Prostate gland (tissue), 2 donors: ENCODE results near the gene TNFAIP3. TPM values are rescaled to one million over a fixed set of nuclear protein-coding genes. Genes with fewer than 3 reads are reported as not detected.

Source experiments
- DNase-seq: peaks from one replicate; pipeline ENCODE4 v3.0.0-alpha.2; 2019; ENCODE audit warnings: low spot score
- H3K27ac ChIP-seq, 2 donors: fragments of 200-600 bp; sonication (generic); 2 replicates each; pipeline ENCODE4 v1.5.1; 2017 to 2019
- H3K27me3 ChIP-seq: fragments of 200-600 bp; sonication (generic); replicated peaks from 2 replicates; pipeline ENCODE4 v1.5.1; 2019; ENCODE audit not compliant: insufficient read depth
- H3K36me3 ChIP-seq, 2 donors: fragments of 200-600 bp; sonication (generic); 1 replicate in 1 of 2; 2 replicates in 1 of 2; pipeline versions ENCODE4 v1.5.1 to v1.8.1; 2017 to 2019
- H3K4me1 ChIP-seq: fragments of 200-600 bp; sonication (generic); replicated peaks from 2 replicates; pipeline ENCODE4 v1.5.1; 2019
- H3K4me3 ChIP-seq, 2 donors: fragments of 200-600 bp; sonication (generic); 2 replicates each; pipeline ENCODE4 v1.5.1; 2017 to 2019
- H3K9me3 ChIP-seq: fragments of 200-600 bp; sonication (generic); 2 replicates; pipeline ENCODE4 v1.5.1; 2017
- POLR2A ChIP-seq: fragments of 450-650 bp; IDR thresholded peaks from one replicate; pipeline ENCODE4 v1.6.1; 2016; ENCODE audit warnings: antibody characterized with exemption, mild to moderate bottlenecking
- POLR2AphosphoS5 ChIP-seq: sonication (generic); formaldehyde crosslinking; IDR thresholded peaks from one replicate; pipeline ENCODE4 v1.6.1; 2017; ENCODE audit warnings: antibody characterized with exemption
- WGBS: methylation state at CpG from one replicate; pipeline ENCODE4 v1.1.5; 2018; 5-methylcytosine and 5-hydroxymethylcytosine counted together
- intact Hi-C: fragments of 100-400 bp; cut with DNase I; formaldehyde crosslinking; loops from one replicate; pipeline ENCODE4 v1.14.2; 2022
- total RNA-seq, 2 donors: library from RNA; depleted of rRNA; stranded (reverse); fragments of >200 nt; gene quantifications; one replicate each; pipeline ENCODE4 v1.1.0, GENCODE V29; 2016
- TF ChIP-seq, protein P1 (sequence below), 4 experiments: fragments of 200-600 bp in 2 of 4; fragments of 450-650 bp in 2 of 4; sonication (generic) in 2 of 4; IDR thresholded peaks; 1 replicate in 3 of 4; 2 replicates in 1 of 4; pipeline ENCODE4 v1.5.1; 2016 to 2019; ENCODE audit warnings: antibody characterized with exemption in 4 of 4, mild to moderate bottlenecking in 2 of 4, moderate library complexity in 2 of 4

Gene TNFAIP3
- total RNA-seq, 2 donors from 2014 or later = 13.0 to 19.9 TPM

DNA sequence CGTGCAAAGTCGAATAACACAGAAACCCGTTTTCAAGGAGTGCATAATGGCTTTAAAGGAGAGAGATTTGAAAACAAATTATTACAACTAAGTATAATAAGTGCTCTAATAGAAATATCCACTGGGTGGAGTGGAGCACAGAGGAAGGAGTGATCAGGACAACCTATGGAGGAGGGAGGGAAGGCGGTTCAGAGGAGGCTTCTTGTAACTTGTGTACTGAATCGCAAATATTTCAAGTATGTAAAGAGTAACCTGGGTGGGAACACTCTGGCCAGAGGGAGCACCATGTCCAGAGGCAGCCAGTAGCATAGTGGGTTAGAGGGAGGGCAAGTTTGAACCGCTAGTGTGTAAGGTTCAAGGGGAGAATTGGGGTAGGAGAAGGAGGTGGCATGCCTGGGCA lies 21.6 kb upstream of the TNFAIP3 start:
- H3K36me3 ChIP-seq = no peaks in the 10 kb centered on the region
- H3K9me3 ChIP-seq = no peaks in the 10 kb centered on the region
- DNase-seq = no peak
- 79% methylated on average over 6 of the region's 6 CpGs for WGBS
- no peaks in the 10 kb centered on the region for H3K4me1 ChIP-seq
- H3K27me3 ChIP-seq = no peaks in the 10 kb centered on the region
- intact Hi-C loops = no loop called here
- TF ChIP-seq, protein P1, sequence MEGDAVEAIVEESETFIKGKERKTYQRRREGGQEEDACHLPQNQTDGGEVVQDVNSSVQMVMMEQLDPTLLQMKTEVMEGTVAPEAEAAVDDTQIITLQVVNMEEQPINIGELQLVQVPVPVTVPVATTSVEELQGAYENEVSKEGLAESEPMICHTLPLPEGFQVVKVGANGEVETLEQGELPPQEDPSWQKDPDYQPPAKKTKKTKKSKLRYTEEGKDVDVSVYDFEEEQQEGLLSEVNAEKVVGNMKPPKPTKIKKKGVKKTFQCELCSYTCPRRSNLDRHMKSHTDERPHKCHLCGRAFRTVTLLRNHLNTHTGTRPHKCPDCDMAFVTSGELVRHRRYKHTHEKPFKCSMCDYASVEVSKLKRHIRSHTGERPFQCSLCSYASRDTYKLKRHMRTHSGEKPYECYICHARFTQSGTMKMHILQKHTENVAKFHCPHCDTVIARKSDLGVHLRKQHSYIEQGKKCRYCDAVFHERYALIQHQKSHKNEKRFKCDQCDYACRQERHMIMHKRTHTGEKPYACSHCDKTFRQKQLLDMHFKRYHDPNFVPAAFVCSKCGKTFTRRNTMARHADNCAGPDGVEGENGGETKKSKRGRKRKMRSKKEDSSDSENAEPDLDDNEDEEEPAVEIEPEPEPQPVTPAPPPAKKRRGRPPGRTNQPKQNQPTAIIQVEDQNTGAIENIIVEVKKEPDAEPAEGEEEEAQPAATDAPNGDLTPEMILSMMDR (IDR thresholded peaks at IDR 0.05) = no peak
- no peak for TF ChIP-seq POLR2A
- TF ChIP-seq POLR2AphosphoS5 = no peak
- no peak overlapping the region for H3K4me3 ChIP-seq
- H3K27ac ChIP-seq = no peak overlapping the region

DNA sequence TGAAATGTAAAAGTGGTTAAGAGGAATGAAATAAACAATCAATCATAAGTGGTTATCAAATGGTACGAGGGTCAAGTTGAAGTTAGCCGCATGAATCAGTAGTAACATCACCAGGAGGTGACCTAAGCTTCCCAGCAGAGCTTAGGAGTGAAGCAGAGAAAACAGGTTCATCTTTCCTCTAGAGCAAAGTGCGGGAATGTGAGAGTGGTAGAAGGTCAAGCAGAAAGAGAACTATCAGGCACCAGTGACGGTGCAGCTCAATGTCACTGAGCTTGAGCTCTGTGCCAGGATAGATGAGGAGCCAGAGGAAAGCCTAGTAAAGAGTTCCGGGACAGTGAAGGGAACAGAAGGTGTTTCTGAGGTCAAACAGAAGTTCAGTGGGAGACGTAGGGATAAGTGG lies 20.8 kb upstream of the TNFAIP3 start:
- Histone ChIP-seq H3K36me3 (no peaks in the 10 kb centered on the region), H3K27ac (no peak overlapping the region), H3K4me1 (no peaks in the 10 kb centered on the region), H3K4me3 (no peak overlapping the region), H3K9me3 (no peaks in the 10 kb centered on the region), H3K27me3 (no peaks in the 10 kb centered on the region)
- intact Hi-C loops = no loop called here
- no peak for TF ChIP-seq POLR2A
- TF ChIP-seq, protein P1 (IDR thresholded peaks at IDR 0.05) = no peak
- TF ChIP-seq POLR2AphosphoS5 = no peak
- no peak for DNase-seq
- WGBS = 87% methylated on average over 6 of the region's 6 CpGs

DNA sequence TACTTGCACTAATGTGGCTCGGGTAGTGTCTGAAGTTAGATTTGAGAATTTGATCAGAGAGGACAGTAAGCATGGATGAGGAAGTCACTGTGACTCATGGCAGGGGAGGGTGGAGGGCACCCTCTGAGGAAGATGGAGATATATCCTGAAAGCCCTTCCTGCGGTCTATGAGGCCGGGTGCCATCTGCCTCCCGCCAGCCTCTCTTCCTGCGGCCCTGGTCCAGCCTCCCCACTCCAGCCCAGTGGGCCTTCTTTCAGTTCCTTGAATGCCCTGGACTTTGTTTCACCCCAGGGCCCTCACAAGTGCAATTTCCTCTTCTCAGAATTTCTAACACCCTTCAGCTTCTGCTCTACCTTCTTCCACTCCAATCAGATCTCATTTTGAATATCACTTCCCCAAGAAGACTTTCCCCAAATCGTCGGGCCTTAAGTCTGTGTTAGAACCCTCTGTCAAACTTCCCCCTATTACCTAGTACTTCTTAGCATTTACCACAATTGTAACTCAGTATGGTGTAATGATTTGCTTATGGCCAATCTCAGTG lies 20.2 kb upstream of the TNFAIP3 start:
- TF ChIP-seq POLR2A (no peak), POLR2AphosphoS5 (no peak)
- TF ChIP-seq, protein P1 (IDR thresholded peaks at IDR 0.05) = no peak
- Histone ChIP-seq H3K36me3 (no peaks in the 10 kb centered on the region), H3K27me3 (no peaks in the 10 kb centered on the region), H3K4me1 (no peaks in the 10 kb centered on the region), H3K4me3 (no peak overlapping the region), H3K27ac (no peak overlapping the region), H3K9me3 (no peaks in the 10 kb centered on the region)
- DNase-seq = no peak
- WGBS = 81% methylated on average over 7 of the region's 7 CpGs
- intact Hi-C loops = no loop called here

DNA sequence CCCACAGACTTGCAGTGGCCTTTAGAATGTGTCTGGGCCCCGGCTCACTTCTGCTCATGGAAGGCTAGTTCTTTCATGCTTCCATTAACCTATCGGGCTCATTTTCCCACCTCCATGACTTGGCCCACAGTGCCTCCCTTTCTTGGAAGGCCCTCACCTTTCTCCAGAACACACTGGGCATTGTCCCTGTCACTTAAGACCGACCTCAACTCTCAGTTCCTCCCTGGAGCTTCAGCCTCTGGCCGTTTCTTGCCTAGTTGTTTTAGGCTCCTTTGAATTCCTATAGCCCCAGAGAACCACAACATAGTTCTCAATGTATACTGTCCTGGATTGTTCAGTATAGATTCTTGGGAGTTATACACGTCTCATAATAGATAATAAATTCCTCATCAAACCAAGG lies 19.3 kb upstream of the TNFAIP3 start:
- no peak overlapping the region for H3K27ac ChIP-seq
- WGBS = 92% methylated on average over 5 of the region's 5 CpGs
- DNase-seq = no peak

DNA sequence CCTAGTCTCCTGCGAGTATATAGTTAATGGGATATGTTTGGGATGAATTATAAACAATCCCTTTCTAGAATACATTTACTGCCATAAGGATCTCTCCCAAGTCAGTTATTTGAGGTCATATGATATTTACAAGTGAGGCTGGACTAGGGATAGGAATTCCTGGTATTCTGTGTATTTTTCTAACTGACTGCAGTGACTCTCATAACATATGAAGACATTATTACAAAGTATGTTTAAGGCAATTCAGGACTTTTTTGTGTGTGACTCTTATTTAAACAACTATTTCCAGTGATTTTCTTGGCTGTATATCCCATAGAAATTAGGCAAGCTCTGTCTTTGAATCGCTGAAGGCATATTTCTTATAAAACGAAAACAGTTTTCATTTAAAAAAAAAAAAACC lies 18.4 kb upstream of the TNFAIP3 start:
- Histone ChIP-seq H3K27me3 (no peaks in the 10 kb centered on the region), H3K4me1 (no peaks in the 10 kb centered on the region), H3K4me3 (no peak overlapping the region), H3K36me3 (no peaks in the 10 kb centered on the region), H3K9me3 (no peaks in the 10 kb centered on the region), H3K27ac (no peak overlapping the region)
- TF ChIP-seq POLR2A (no peak), POLR2AphosphoS5 (no peak)
- TF ChIP-seq, protein P1 (IDR thresholded peaks at IDR 0.05) = no peak
- DNase-seq = no peak
- 72% methylated on average over 3 of the region's 3 CpGs for WGBS
- intact Hi-C loops = no loop called here

More for the DNA sequence above, 19.3 kb upstream of the TNFAIP3 start:
- H3K27me3 ChIP-seq = no peaks in the 10 kb centered on the region
- TF ChIP-seq POLR2AphosphoS5 = no peak
- no peak for TF ChIP-seq POLR2A
- TF ChIP-seq, protein P1 (IDR thresholded peaks at IDR 0.05) = no peak
- H3K4me1 ChIP-seq = no peaks in the 10 kb centered on the region
- no peak overlapping the region for H3K4me3 ChIP-seq
- H3K9me3 ChIP-seq = no peaks in the 10 kb centered on the region
- intact Hi-C loops = no loop called here
- H3K36me3 ChIP-seq = no peaks in the 10 kb centered on the region
